GM23248 (cell line): Measurements from ENCODE around the gene SYNPO.

Experiments used
- EZH2 ChIP-seq: fragments of 200-600 bp; sonication (generic); IDR thresholded peaks from 2 replicates; pipeline ENCODE4 v1.6.1; 2018; ENCODE audit warnings: antibody characterized with exemption, mild to moderate bottlenecking; ENCODE audit not compliant: insufficient read depth, poor library complexity, severe bottlenecking
- EZH2phosphoT487 ChIP-seq: fragments of 200-600 bp; sonication (generic); IDR thresholded peaks from 2 replicates; pipeline ENCODE4 v1.6.1; 2018; ENCODE audit warnings: antibody characterized with exemption, moderate library complexity, mild to moderate bottlenecking, low read depth; ENCODE audit not compliant: insufficient read depth

DNA sequence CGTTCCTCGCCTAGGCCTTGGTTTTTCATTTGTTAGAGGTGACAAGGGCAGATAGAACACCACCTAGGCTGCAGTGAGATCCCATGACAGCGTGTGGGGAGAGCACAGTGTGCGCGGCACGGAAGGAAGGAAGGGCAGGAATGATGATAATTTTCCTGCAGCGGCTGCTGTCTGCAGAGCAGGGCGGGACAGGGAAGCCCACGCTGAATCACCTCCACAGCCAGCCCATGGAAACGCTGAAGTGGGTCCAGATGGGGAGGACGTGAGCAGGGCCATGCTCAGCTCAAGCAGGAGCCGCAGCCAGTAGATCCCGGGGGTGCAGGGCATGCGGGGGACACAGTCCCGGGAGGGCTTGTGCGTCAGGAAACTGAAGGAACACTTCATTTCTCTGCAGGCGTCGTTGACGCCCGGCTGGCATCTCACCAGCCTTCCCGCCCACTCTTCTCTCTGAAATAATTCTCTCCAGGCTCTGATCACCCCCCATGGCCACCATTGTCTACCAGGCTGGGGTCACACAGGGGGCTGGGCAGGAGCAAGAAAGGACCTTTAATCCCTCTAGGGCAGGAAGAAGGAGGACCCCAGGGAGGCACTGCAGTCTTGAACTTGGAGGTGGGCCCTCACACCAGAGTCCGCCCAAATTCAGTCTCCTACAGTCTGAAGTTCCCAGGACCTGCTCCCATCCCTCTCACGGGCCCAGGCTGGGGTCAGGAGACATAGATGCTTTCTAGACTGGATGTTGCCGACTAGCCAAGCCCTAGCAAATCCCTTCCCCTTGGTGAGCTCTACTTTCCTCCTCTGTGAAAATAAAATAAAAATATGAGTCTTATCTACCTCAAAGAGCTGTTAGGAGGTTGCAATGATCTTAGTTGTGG is 20.9 kb upstream of the SYNPO start:
- TF ChIP-seq EZH2 (no peak), EZH2phosphoT487 (no peak)
